HCT116 (cell line): ENCODE data around the gene SMARCAD1. TPM values are rescaled to one million over a fixed set of nuclear protein-coding genes. Genes with fewer than 3 reads are reported as not detected.
"Not testable (repeated sequence)": the region's sequence is repeated elsewhere in the genome, so short reads cannot be mapped to it uniquely, and the experiment has no call there.

ENCODE experiments used
- ATAC-seq: fragments of 200-7000 bp; cut with Tn5 transposase; 2 replicates; pipeline ENCODE4 v1.9.1; 2020; ENCODE audit warnings: mild to moderate bottlenecking, moderate library complexity
- BruUV-seq: library from RNA; stranded (reverse); fragments of 400-500 nt; replicated peaks from 2 replicates; lab custom pipeline; 2021; lab: Mats Ljungman, UMichigan
- CTCF ChIA-PET: fragments of 300-600 bp; sonication (Branson Sonifier 250); formaldehyde crosslinking; loops from one replicate; lab custom pipeline; 2021; ENCODE audit warnings: antibody characterized with exemption; lab: Charles Lee
- POLR2A ChIA-PET: fragments of 300-600, 350-600 bp; sonication (Branson Sonifier 250); formaldehyde crosslinking; loops from one replicate; lab custom pipeline; 2021; ENCODE audit warnings: antibody characterized with exemption; lab: Charles Lee
- RAD21 ChIA-PET, 2 experiments: fragments of 300-600 bp; sonication (Branson Sonifier 250); formaldehyde crosslinking; loops; one replicate each; lab custom pipeline; 2023; ENCODE audit warnings: low total read pairs in 2 of 2; ENCODE audit not compliant: uncharacterized antibody in 2 of 2, unreplicated experiment in 2 of 2, low non-redundant PET in 1 of 2; lab: Charles Lee
- DNase-seq: peaks from one replicate; pipeline ENCODE4 v3.0.0-alpha.2; 2010; ENCODE audit warnings: low read depth, low spot score
- H2AFZ ChIP-seq: fragments of 200-600 bp; shearing (Covaris generic), sonication (generic); 2 replicates; pipeline ENCODE4 v1.6.1; 2017; ENCODE audit warnings: low read depth, mixed run types, mixed read lengths, antibody characterized with exemption, low read length; ENCODE audit not compliant: poor library complexity, severe bottlenecking
- H3K27ac ChIP-seq: 2 replicates; pipeline ENCODE4 v1.5.1; 2012; ENCODE audit warnings: low read depth, low read length
- H3K27me3 ChIP-seq: fragments of 200-600 bp; sonication (generic); 2 replicates; pipeline ENCODE4 v1.6.1; 2016; ENCODE audit warnings: mixed run types, low read length, mixed read lengths; ENCODE audit not compliant: insufficient read depth
- H3K36me3 ChIP-seq, 2 experiments: fragments of 200-500 bp in 1 of 2; fragments of 200-600 bp in 1 of 2; sonication (Bioruptor generic) in 1 of 2; sonication (generic) in 1 of 2; 2 replicates each; pipeline versions ENCODE4 v1.5.1 to v1.6.1; 2014 to 2016; ENCODE audit warnings: low read length in 2 of 2, inconsistent platforms in 1 of 2, mixed read lengths in 1 of 2, mixed run types in 1 of 2; ENCODE audit not compliant: insufficient read depth in 2 of 2, control insufficient read depth in 1 of 2
- H3K4me1 ChIP-seq, 2 experiments: fragments of 200-600 bp in 1 of 2; sonication (generic) in 1 of 2; 2 replicates each; pipeline versions ENCODE4 v1.5.1 to v1.6.1; 2012 to 2017; ENCODE audit warnings: low read length in 2 of 2, inconsistent platforms in 1 of 2, mild to moderate bottlenecking in 1 of 2, mixed read lengths in 1 of 2, mixed run types in 1 of 2, moderate library complexity in 1 of 2; ENCODE audit not compliant: insufficient read depth in 2 of 2, control insufficient read depth in 1 of 2
- H3K4me2 ChIP-seq: fragments of 200-600 bp; sonication (generic); 2 replicates; pipeline ENCODE4 v1.6.1; 2017; ENCODE audit warnings: mixed run types, low read length, mixed read lengths
- H3K4me3 ChIP-seq, 2 experiments: fragments of 200-600 bp in 1 of 2; sonication (generic) in 1 of 2; replicated peaks in 1 of 2; 2 replicates each; pipeline ENCODE4 v1.5.1; 2011 to 2016; ENCODE audit warnings: low read length in 2 of 2, control low read depth in 1 of 2, low read depth in 1 of 2, mild to moderate bottlenecking in 1 of 2, mixed read lengths in 1 of 2, mixed run types in 1 of 2
- H3K79me2 ChIP-seq: fragments of 200-600 bp; sonication (generic); 2 replicates; pipeline ENCODE4 v1.6.1; 2017; ENCODE audit warnings: mild to moderate bottlenecking, mixed run types, low read length, moderate library complexity, mixed read lengths; ENCODE audit not compliant: insufficient read depth
- H3K9ac ChIP-seq: fragments of 200-600 bp; sonication (generic); 2 replicates; pipeline ENCODE4 v1.6.1; 2016; ENCODE audit warnings: low read length, mixed read lengths
- H3K9me2 ChIP-seq: fragments of 200-600 bp; sonication (generic), shearing (Covaris generic); 2 replicates; pipeline ENCODE4 v1.6.1; 2017; ENCODE audit warnings: mixed run types, mild to moderate bottlenecking, moderate library complexity; ENCODE audit not compliant: insufficient read depth
- H3K9me3 ChIP-seq, 2 experiments: fragments of 200-500 bp in 1 of 2; fragments of 200-600 bp in 1 of 2; sonication (Bioruptor generic) in 1 of 2; sonication (generic) in 1 of 2; 2 replicates each; pipeline ENCODE4 v1.6.1; 2014 to 2017; ENCODE audit warnings: low read length in 2 of 2, mixed read lengths in 2 of 2, inconsistent platforms in 1 of 2, low read depth in 1 of 2, mild to moderate bottlenecking in 1 of 2, mixed run types in 1 of 2, moderate library complexity in 1 of 2; ENCODE audit not compliant: control insufficient read depth in 1 of 2, insufficient read depth in 1 of 2
- H4K20me1 ChIP-seq: fragments of 200-600 bp; sonication (generic), shearing (Covaris generic); 2 replicates; pipeline ENCODE4 v1.6.1; 2017; ENCODE audit warnings: mixed run types, mild to moderate bottlenecking, moderate library complexity; ENCODE audit not compliant: insufficient read depth
- CTCF ChIP-seq, 3 experiments: fragments of 200-600 bp in 1 of 3; sonication (generic) in 1 of 3; IDR thresholded peaks in 2 of 3; conservative IDR thresholded peaks in 1 of 3; 2 replicates each; pipeline ENCODE4 v1.5.1; 2012 to 2017; ENCODE audit warnings: low read depth in 2 of 3, low read length in 2 of 3, antibody characterized with exemption in 1 of 3, borderline replicate concordance in 1 of 3, control low read depth in 1 of 3, mild to moderate bottlenecking in 1 of 3, mixed read lengths in 1 of 3, mixed run types in 1 of 3, moderate library complexity in 1 of 3; ENCODE audit not compliant: insufficient read depth in 1 of 3
- EGR1 ChIP-seq: IDR thresholded peaks from 2 replicates; pipeline ENCODE4 v1.6.1; 2012; ENCODE audit warnings: low read depth
- EZH2phosphoT487 ChIP-seq: fragments of 200-600 bp; IDR thresholded peaks from 2 replicates; pipeline ENCODE4 v1.6.1; 2018; ENCODE audit warnings: antibody characterized with exemption, borderline replicate concordance
- JUND ChIP-seq: IDR thresholded peaks from 2 replicates; pipeline ENCODE4 v1.6.1; 2012
- POLR2AphosphoS5 ChIP-seq: IDR thresholded peaks from 2 replicates; pipeline ENCODE4 v1.6.1; 2011; ENCODE audit warnings: mild to moderate bottlenecking, low read depth, low read length, moderate library complexity
- RAD21 ChIP-seq: IDR thresholded peaks from 2 replicates; pipeline ENCODE4 v1.6.1; 2012; ENCODE audit warnings: low read depth, mild to moderate bottlenecking
- SIN3A ChIP-seq: IDR thresholded peaks from 2 replicates; pipeline ENCODE4 v1.6.1; 2012; ENCODE audit warnings: low read depth
- SRF ChIP-seq: IDR thresholded peaks from 2 replicates; pipeline ENCODE4 v1.6.1; 2012; ENCODE audit warnings: low read depth
- ZBTB33 ChIP-seq: IDR thresholded peaks from 2 replicates; pipeline ENCODE4 v1.6.1; 2011; ENCODE audit warnings: mild to moderate bottlenecking, low read length, moderate library complexity; ENCODE audit not compliant: insufficient replicate concordance; ENCODE audit errors: extremely low read depth
- intact Hi-C: fragments of 100-400 bp; cut with micrococcal nuclease; formaldehyde crosslinking; loops from 2 replicates; pipeline ENCODE4 v1.10.0; 2022
- total RNA-seq: library from RNA; stranded (reverse); gene quantifications from one replicate; pipeline ENCODE4 v1.2.1, GENCODE V29; 2021; ENCODE audit not compliant: unreplicated experiment

SMARCAD1 gene
- total RNA-seq, 1 experiment from 2014 or later, result 33.6 TPM

GRCh38 chr4:94307231-94307871 is 99.7 kb downstream of the SMARCAD1 start:
- H3K27me3 ChIP-seq, result no peaks in the 10 kb centered on the region
- DNase-seq (no peak), ATAC-seq (no peak)
- H2AFZ ChIP-seq, result no peak overlapping the region
- no TSS peak for BruUV-seq
- H3K9me3 ChIP-seq, result no peaks in the 10 kb centered on the region
- intact Hi-C loops, result loop anchor here (10.0 kb wide), 2 partner anchors 427 to 807 kb away; no protein-coding TSS in a partner anchor
- H3K4me2 ChIP-seq, result no peak overlapping the region
- H3K4me1 ChIP-seq, result no peaks in the 10 kb centered on the region
- ChIA-PET POLR2A (no interaction called here), CTCF (no interaction called here), RAD21 (no interaction called here)
- no peaks in the 10 kb centered on the region for H4K20me1 ChIP-seq
- no peak overlapping the region for H3K4me3 ChIP-seq
- H3K36me3 ChIP-seq, result no peaks in the 10 kb centered on the region
- no peaks in the 10 kb centered on the region for H3K9me2 ChIP-seq
- no peak overlapping the region for H3K27ac ChIP-seq
- no peak overlapping the region for H3K9ac ChIP-seq
- H3K79me2 ChIP-seq, result no peaks in the 10 kb centered on the region
- TF ChIP-seq RAD21, result no peak

- H4K20me1 ChIP-seq, H3K9me3 ChIP-seq, CTCF ChIA-PET, intact Hi-C loops, H3K9me2 ChIP-seq, H3K4me2 ChIP-seq, H2AFZ ChIP-seq, H3K27me3 ChIP-seq, H3K36me3 ChIP-seq, H3K27ac ChIP-seq, RAD21 ChIA-PET, H3K4me3 ChIP-seq, H3K79me2 ChIP-seq, DNase-seq, POLR2A ChIA-PET, ATAC-seq, H3K4me1 ChIP-seq, H3K9ac ChIP-seq, BruUV-seq: not testable (repeated sequence)
Observed at GRCh38 chr4:94319927-94320326, 112.3 kb downstream of the SMARCAD1 start.

- Histone ChIP-seq H3K9ac (no peak overlapping the region), H2AFZ (no peak overlapping the region), H3K9me2 (no peaks in the 10 kb centered on the region), H3K36me3 (no peaks in the 10 kb centered on the region), H3K4me2 (no peak overlapping the region), H3K9me3 (peaks cover 6 to 10% of the 10 kb centered on the region in 2 experiments; a peak in 2 of 4 replicates), H3K27me3 (no peaks in the 10 kb centered on the region), H3K27ac (no peak overlapping the region), H4K20me1 (no peaks in the 10 kb centered on the region), H3K4me1 (no peaks in the 10 kb centered on the region), H3K4me3 (no peak overlapping the region), H3K79me2 (no peaks in the 10 kb centered on the region)
- intact Hi-C loops, result no loop called here
- DNase-seq (no peak), ATAC-seq (no peak)
- BruUV-seq, result no TSS peak
- ChIA-PET POLR2A (no interaction called here), RAD21 (no interaction called here), CTCF (no interaction called here)
- TF ChIP-seq RAD21 (no peak), SRF (no peak), EGR1 (no peak), EZH2phosphoT487 (no peak), CTCF (IDR thresholded peaks at IDR 0.05 in 2 of 3, conservative IDR thresholded peaks at IDR 0.05 in 1 of 3; ENCODE audit: borderline replicate concordance in 1 of 3, insufficient read depth in 1 of 3, low read depth in 2 of 3, low read length in 2 of 3) (no peak), SIN3A (no peak), JUND (no peak), POLR2AphosphoS5 (no peak), ZBTB33 (no peak)
Observed at GRCh38 chr4:94325835-94326234, 118.2 kb downstream of the SMARCAD1 start.
